HG02981 (cell line): ENCODE data around the gene APP.
"Not testable (repeated sequence)": the region's sequence is repeated elsewhere in the genome, so short reads cannot be mapped to it uniquely, and the experiment has no call there.

Source experiments
- ATAC-seq: cut with Tn5 transposase; IDR thresholded peaks from one replicate; pipeline ENCODE4 v1.9.1; 2021; ENCODE audit warnings: mild to moderate bottlenecking, moderate library complexity; ENCODE audit not compliant: unreplicated experiment

The APP gene

GRCh38 chr21:26165331-26165730 is 5.2 kb downstream of the APP start:
- ATAC-seq: no peak

GRCh38 chr21:26164311-26164710 is 6.3 kb downstream of the APP start:
- no peak for ATAC-seq

DNA sequence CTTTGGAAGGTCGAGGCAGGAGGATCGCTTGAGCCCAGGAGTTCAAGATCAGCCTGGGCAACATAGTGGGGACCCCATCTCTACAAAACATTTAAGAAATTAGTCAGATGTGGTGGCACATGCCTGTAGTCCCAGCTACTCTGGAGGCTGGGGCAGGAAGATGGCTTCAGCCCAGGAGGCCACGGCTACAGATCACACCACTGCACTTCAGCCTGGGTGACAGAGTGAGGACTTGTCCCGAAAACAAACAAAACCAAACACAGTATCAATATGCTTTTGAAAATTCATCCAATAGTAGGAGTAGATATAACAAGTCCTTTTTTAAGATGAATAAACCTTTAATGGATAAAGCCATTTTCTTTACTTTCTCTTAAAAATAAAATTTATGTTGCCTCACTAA is 8.5 kb downstream of the APP start:
- no peak for ATAC-seq

GRCh38 chr21:26159869-26160268 is 10.7 kb downstream of the APP start:
- ATAC-seq: no peak

DNA sequence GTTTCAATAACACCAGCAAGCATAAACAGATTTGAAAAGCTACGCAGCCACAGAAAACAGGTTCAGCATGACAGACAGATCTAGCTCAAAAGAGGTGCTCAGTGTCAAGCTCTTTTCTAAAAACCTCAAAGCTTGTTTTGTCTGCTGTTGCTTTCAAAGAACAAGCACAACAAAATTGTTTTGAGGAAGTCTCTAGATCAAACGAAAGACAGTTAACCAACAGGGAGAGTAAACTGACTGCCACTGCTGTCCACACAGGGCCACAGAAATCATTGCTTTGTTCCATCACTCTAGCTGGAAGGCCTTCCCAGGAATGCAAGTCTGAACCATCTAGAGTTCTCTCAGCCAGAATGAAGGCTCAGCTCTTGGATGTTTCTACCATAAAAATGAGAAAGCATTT is 12.8 kb downstream of the APP start:
- ATAC-seq: no peak

- ATAC-seq: no peak
Measured at GRCh38 chr21:26154753-26155152, 15.8 kb downstream of the APP start.

DNA sequence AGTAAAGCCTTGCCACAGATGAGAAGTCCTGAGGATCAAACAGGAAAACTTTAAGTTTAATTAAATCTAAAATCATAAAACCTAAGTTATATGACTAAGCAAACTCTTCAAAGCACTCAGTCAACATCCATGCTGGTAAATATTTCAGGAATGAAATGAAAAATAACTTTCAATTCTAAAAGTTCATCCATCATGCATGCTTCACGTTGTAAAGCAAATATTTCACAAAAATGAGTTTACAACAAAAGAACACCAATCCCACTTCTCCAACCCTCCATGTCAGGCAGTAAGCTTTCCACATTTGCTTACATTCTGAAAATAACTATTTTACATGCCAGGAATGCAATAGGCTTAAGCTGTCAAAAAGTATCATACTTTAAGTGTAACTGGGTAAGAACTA is 16.8 kb downstream of the APP start:
- ATAC-seq: no peak

DNA sequence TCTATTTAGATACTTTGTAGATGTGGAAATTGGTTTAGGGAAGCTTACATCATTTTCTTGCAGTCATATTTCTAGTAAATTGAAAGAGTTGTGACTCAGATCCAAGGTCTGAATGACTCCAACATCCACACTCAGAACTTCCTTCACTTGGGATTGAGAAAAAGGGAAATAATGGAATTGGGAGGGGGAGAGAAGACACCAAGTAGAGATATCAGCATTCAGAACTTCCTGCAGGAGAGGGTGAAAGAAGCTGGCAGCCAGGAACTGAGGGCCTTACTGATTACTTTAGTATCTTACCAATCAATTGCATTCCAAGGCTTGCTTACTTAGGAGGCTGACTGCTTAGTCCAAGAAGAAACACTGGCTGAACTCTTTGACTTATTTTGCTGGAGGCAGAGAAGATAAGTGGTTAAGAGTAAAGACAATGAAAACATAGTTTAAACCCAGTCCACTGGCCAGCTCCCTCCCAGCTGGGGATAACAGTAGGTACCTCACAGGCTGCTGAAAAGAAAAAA is 21.7 kb downstream of the APP start:
- ATAC-seq: no peak

- no peak for ATAC-seq
Measured at GRCh38 chr21:26148071-26148839, 22.3 kb downstream of the APP start.

- no peak for ATAC-seq
Measured at GRCh38 chr21:26147535-26147934, 23.0 kb downstream of the APP start.

DNA sequence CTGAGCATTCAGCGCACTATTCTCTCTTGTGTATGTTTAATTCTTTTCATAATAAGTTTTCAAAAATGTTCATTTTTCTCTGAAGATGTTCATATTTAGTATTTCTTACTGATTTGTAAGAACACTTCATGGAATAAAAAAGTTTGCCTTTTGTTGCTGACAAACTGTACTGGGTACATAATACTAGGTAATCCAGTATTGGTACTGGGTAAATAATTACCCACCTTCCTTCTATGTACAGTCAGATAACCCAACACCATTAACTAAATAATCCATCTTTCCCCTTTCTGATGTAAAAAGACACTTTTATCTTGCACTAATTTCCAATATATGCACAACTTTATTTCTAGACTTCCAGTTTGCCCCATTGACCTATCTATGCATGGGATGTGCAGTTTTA is 23.9 kb downstream of the APP start:
- no peak for ATAC-seq

- no peak for ATAC-seq
Measured at GRCh38 chr21:26144031-26144430, 26.5 kb downstream of the APP start.

DNA sequence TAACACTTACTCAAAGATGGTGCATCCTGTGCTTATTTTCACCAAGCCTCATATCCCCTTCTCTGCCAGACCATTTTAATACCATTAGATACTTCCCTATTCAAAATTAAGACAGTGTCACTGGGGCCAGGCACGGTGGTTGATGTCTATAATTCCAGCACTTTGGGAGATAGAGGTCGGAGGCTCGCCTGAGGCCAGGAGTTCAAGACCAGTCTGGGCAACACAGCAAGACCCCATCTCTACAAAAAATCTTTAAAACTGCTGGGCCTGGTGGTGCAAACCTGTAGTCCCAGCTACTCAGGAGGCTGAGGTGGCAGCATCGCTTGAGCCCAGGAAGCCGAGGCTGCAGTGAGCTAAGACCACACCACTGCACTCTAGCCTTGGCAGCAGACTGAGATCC is 28.2 kb downstream of the APP start:
- ATAC-seq: no peak

DNA sequence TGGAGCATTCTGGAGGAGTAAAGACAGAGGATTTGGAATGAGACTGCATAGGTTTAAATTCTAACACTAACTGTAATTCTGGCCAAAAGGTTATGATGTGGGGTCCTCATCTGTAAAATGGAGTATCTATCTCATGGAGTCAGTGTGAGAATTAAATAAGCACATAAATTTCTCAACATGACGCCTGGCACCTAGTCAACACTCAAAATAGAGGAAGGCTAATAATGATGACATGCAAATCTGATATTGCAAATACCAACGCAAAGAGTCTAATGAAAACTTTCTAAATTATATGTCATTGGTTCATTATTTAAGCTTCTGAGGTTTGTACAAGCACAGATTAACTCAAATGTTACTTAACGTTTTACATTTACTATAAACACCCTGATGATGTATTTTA is 29.6 kb downstream of the APP start:
- no peak for ATAC-seq

- ATAC-seq: no peak
Measured at GRCh38 chr21:26140164-26140579, 30.4 kb downstream of the APP start.

DNA sequence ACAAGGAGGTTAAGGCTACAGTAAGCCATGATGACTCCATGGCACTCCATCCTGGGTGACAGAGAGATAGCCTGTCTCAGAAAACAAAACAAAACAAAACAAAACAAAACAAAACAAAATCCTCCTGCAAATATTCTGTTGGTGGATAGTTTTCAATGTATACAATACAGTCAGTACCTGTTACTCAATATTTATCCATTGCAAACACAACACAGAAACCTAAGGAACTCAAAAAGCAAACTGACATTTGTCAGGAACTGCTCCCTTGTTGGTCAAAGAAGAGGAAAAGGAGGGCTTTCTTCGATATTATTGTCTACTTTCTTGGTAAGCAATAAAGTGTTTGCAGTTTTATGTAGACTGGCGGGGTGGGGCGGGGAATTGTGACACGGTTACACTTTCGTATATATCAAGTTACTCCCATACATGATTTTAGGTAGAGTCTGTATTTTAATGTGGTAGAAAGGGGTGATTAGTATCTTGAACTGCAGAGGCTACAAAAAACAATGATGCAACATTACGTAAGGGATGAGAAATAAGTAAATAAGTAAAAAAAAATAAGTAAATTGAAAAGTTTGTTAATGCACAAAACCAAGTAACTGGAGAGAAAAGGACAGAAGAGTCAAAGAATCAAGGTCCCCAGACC is 31.8 kb downstream of the APP start:
- no peak for ATAC-seq

DNA sequence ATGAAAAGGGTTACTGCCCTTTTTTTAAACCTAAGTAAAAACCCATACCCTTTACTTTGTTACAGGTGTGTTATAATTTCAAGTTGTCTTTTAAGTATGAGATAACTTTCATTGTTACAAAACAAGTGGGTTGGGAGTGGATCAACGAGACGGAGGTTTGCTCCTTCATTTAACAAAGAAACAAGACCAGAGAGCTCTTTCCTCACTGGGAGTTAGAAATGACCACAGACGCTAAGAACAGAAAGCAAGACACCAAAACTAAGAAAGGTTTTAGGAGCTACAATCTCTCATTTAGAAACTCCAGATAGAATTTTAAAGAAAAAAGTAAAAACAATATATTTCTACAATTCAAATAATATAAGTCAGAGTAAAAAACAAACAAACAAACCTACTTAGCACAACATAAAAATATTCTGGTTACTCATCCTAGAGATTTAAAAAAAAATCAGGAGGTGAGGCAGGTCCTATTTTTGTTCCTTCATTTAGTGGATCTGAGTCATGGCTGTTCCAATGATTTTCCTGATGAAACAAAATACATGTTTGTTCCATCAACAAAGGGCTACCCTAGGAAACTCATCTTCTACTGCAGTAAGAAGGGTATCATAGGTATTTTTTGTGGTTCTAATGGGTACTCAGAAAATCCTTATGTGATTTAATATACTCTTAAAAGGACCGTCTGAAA is 33.0 kb downstream of the APP start:
- ATAC-seq: no peak

- ATAC-seq: peak; percentile 91
Measured at GRCh38 chr21:26136671-26137070, 33.9 kb downstream of the APP start.

GRCh38 chr21:26135520-26135919 is 35.0 kb downstream of the APP start:
- ATAC-seq: no peak

GRCh38 chr21:26131554-26131953 is 39.0 kb downstream of the APP start:
- ATAC-seq: no peak

- ATAC-seq: not testable (repeated sequence)
Measured at GRCh38 chr21:26131053-26131452, 39.5 kb downstream of the APP start.
